IMR-90 (cell line): ENCODE results near the gene BRIP1. TPM values are rescaled to one million over a fixed set of nuclear protein-coding genes. Genes with fewer than 3 reads are reported as not detected.

Experiments used
- ATAC-seq: fragments of 200-7000 bp; cut with Tn5 transposase; 2 replicates; pipeline ENCODE4 v1.9.1; 2020; ENCODE audit warnings: low read depth, mild to moderate bottlenecking, moderate library complexity
- BruUV-seq: library from RNA; stranded (reverse); fragments of 400-500 nt; replicated peaks from 2 replicates; lab custom pipeline; 2021; lab: Mats Ljungman, UMichigan
- CTCF ChIA-PET: fragments of 300-600 bp; formaldehyde crosslinking; extraction: SDS; loops from one replicate; lab custom pipeline; 2021; ENCODE audit warnings: antibody characterized with exemption; lab: Yijun Ruan, JAX
- POLR2A ChIA-PET: fragments of 300-600 bp; sonication (Branson Sonifier 250); formaldehyde crosslinking; loops from one replicate; lab custom pipeline; 2022; ENCODE audit warnings: antibody characterized with exemption; ENCODE audit not compliant: unreplicated experiment; lab: Charles Lee
- DNase-seq: peaks from one replicate; pipeline ENCODE4 v3.0.0; 2013
- H2AFZ ChIP-seq: replicated peaks from 2 replicates; pipeline ENCODE3; 2013; ENCODE audit warnings: low read length, mild to moderate bottlenecking; ENCODE audit not compliant: poor library complexity
- H2AK5ac ChIP-seq: 2 replicates; pipeline ENCODE4 v1.6.1; 2013; ENCODE audit warnings: low read depth, low read length, inconsistent platforms
- H2AK9ac ChIP-seq: replicated peaks from 2 replicates; pipeline ENCODE3; 2013; ENCODE audit warnings: mild to moderate bottlenecking, low read depth, low read length, moderate library complexity; ENCODE audit not compliant: poor library complexity
- H2BK120ac ChIP-seq: 2 replicates; pipeline ENCODE4 v1.6.1; 2013; ENCODE audit warnings: low read depth, low read length, inconsistent platforms
- H2BK15ac ChIP-seq: 3 replicates; pipeline ENCODE4 v1.6.1; 2013; ENCODE audit warnings: low read depth, low read length, inconsistent platforms
- H2BK20ac ChIP-seq: 2 replicates; pipeline ENCODE4 v1.6.1; 2013; ENCODE audit warnings: low read depth, mild to moderate bottlenecking, inconsistent platforms, low read length, moderate library complexity
- H2BK5ac ChIP-seq: 2 replicates; pipeline ENCODE4 v1.6.1; 2013; ENCODE audit warnings: mild to moderate bottlenecking, low read depth, low read length, inconsistent platforms; ENCODE audit not compliant: poor library complexity, severe bottlenecking
- H3K14ac ChIP-seq: replicated peaks from 2 replicates; pipeline ENCODE4 v1.6.1; 2013; ENCODE audit warnings: low read depth, low read length, inconsistent platforms
- H3K18ac ChIP-seq: 2 replicates; pipeline ENCODE4 v1.6.1; 2013; ENCODE audit warnings: low read depth, low read length, control low read depth
- H3K23ac ChIP-seq: 2 replicates; pipeline ENCODE4 v1.6.1; 2013; ENCODE audit warnings: low read depth, low read length, inconsistent platforms
- H3K27ac ChIP-seq: 2 replicates; pipeline ENCODE4 v1.5.1; 2013; ENCODE audit warnings: mild to moderate bottlenecking, control low read depth, low read length; ENCODE audit not compliant: insufficient read depth
- H3K27me3 ChIP-seq: 2 replicates; pipeline ENCODE4 v1.6.1; 2013; ENCODE audit warnings: low read length; ENCODE audit not compliant: control insufficient read depth, insufficient read depth
- H3K36me3 ChIP-seq: 2 replicates; pipeline ENCODE4 v1.6.1; 2013; ENCODE audit warnings: low read length, mixed read lengths; ENCODE audit not compliant: control insufficient read depth, insufficient read depth
- H3K4ac ChIP-seq: 2 replicates; pipeline ENCODE4 v1.6.1; 2013; ENCODE audit warnings: low read depth, low read length, inconsistent platforms
- H3K4me1 ChIP-seq: 2 replicates; pipeline ENCODE4 v1.6.1; 2013; ENCODE audit warnings: low read length, mixed read lengths; ENCODE audit not compliant: control insufficient read depth, insufficient read depth
- H3K4me2 ChIP-seq: 2 replicates; pipeline ENCODE4 v1.6.1; 2013; ENCODE audit warnings: low read depth, mild to moderate bottlenecking, control low read depth, low read length, moderate library complexity
- H3K4me3 ChIP-seq: 2 replicates; pipeline ENCODE4 v1.5.1; 2013; ENCODE audit warnings: low read depth, mild to moderate bottlenecking, control low read depth, low read length, moderate library complexity; ENCODE audit not compliant: insufficient read depth
- H3K56ac ChIP-seq: 2 replicates; pipeline ENCODE4 v1.6.1; 2013; ENCODE audit warnings: low read length, inconsistent platforms; ENCODE audit not compliant: insufficient read depth; ENCODE audit errors: extremely low read depth
- H3K79me1 ChIP-seq, 2 experiments: 2 replicates each; pipeline ENCODE4 v1.6.1; 2013; ENCODE audit warnings: low read length in 2 of 2, inconsistent platforms in 1 of 2, low read depth in 1 of 2
- H3K9ac ChIP-seq: 2 replicates; pipeline ENCODE4 v1.6.1; 2013; ENCODE audit warnings: low read depth, low read length, control low read depth
- H3K9me1 ChIP-seq: 2 replicates; pipeline ENCODE4 v1.6.1; 2013; ENCODE audit warnings: low read length, inconsistent platforms; ENCODE audit not compliant: insufficient read depth
- H3K9me3 ChIP-seq: 2 replicates; pipeline ENCODE4 v1.6.1; 2013; ENCODE audit warnings: low read length; ENCODE audit not compliant: control insufficient read depth, insufficient read depth
- H4K20me1 ChIP-seq: 2 replicates; pipeline ENCODE4 v1.6.1; 2013; ENCODE audit warnings: low read length, inconsistent platforms; ENCODE audit not compliant: insufficient read depth
- H4K5ac ChIP-seq: 2 replicates; pipeline ENCODE4 v1.6.1; 2013; ENCODE audit warnings: mild to moderate bottlenecking, low read depth, low read length, control low read depth
- H4K8ac ChIP-seq, 2 experiments: 2 replicates each; pipeline ENCODE4 v1.6.1; 2013; ENCODE audit warnings: low read depth in 2 of 2, low read length in 2 of 2, control low read depth in 1 of 2, inconsistent platforms in 1 of 2
- H4K91ac ChIP-seq: 2 replicates; pipeline ENCODE4 v1.6.1; 2013; ENCODE audit warnings: low read depth, low read length, inconsistent platforms; ENCODE audit not compliant: insufficient read depth
- SMC3 ChIP-seq: fragments of 150-350 bp; IDR thresholded peaks from 2 replicates; pipeline ENCODE4 v1.6.1; 2016; ENCODE audit warnings: low read depth, mild to moderate bottlenecking, antibody characterized with exemption, low read length, moderate library complexity
- WGBS, 2 experiments: methylation state at CpG; one replicate each; pipeline versions ENCODE4 v1.1.5 to v1.1.7; 2013; ENCODE audit warnings: missing lambda C conversion rate in 2 of 2; ENCODE audit not compliant: insufficient read length in 1 of 2; ENCODE audit errors: extremely low coverage in 2 of 2; 5-methylcytosine and 5-hydroxymethylcytosine counted together
- dilution Hi-C: fragments of 300-500 bp; cut with HindIII; formaldehyde crosslinking; loops from one replicate; pipeline ENCODE4 v1.14.3; 2018; ENCODE audit warnings: low sequenced_read_pairs; ENCODE audit not compliant: unreplicated experiment
- in situ Hi-C: fragments of 300-500 bp; cut with MboI; formaldehyde crosslinking; loops from 3 replicates; pipeline ENCODE4 v1.14.3; 2019; ENCODE audit warnings: low sequenced_read_pairs, inconsistent platforms, mixed read lengths
- intact Hi-C: fragments of 100-400 bp; cut with micrococcal nuclease; formaldehyde crosslinking; loops from 2 replicates; pipeline ENCODE4 v1.10.0; 2022
- polyA plus RNA-seq, 3 experiments: library from polyadenylated mRNA; depleted of rRNA; stranded (reverse); fragments of >200 nt; gene quantifications; 2 replicates each; pipeline ENCODE4 v1.2.3, GENCODE V29; 2012; ENCODE audit warnings: low replicate concordance in 1 of 3
- total RNA-seq: library from RNA; depleted of rRNA; stranded (reverse); fragments of >200 nt; gene quantifications from 2 replicates; pipeline ENCODE4 v1.2.3, GENCODE V29; 2012

The BRIP1 gene
- total and polyA plus RNA-seq, 2 of the 4 experiments (the other 2 are of a cell fraction), result 6.1 to 19.7 TPM

- no peak overlapping the region for H3K14ac ChIP-seq
- H3K4ac ChIP-seq, result no peak overlapping the region
- no peaks in the 10 kb centered on the region for H3K9me1 ChIP-seq
- in situ Hi-C loops, result no loop called here
- H4K91ac ChIP-seq, result no peak overlapping the region
- no peaks in the 10 kb centered on the region for H3K79me1 ChIP-seq
- BruUV-seq, result no TSS peak
- no peak overlapping the region for H2AFZ ChIP-seq
- intact Hi-C loops, result no loop called here
- H3K9me3 ChIP-seq, result peaks cover 19% of the 10 kb centered on the region
- ChIA-PET POLR2A (no interaction called here), CTCF (no interaction called here)
- H3K27me3 ChIP-seq, result no peaks in the 10 kb centered on the region
- no peak overlapping the region for H4K8ac ChIP-seq
- H3K27ac ChIP-seq, result no peak overlapping the region
- ATAC-seq, result no peak
- no peak overlapping the region for H2AK9ac ChIP-seq
- H2BK120ac ChIP-seq, result no peak overlapping the region
- H3K36me3 ChIP-seq, result no peaks in the 10 kb centered on the region
- no peak overlapping the region for H2BK20ac ChIP-seq
- H3K4me2 ChIP-seq, result no peak overlapping the region
- no peak overlapping the region for H2BK5ac ChIP-seq
- DNase-seq, result no peak
- H3K18ac ChIP-seq, result no peak overlapping the region
- no CpG with 5 or more reads among the region's 1 CpG for WGBS, 2 experiments
- dilution Hi-C loops, result no loop called here
- no peak overlapping the region for H3K56ac ChIP-seq
- no peak overlapping the region for H2AK5ac ChIP-seq
- no peak overlapping the region for H4K5ac ChIP-seq
- no peak for TF ChIP-seq SMC3
- no peak overlapping the region for H3K9ac ChIP-seq
- H2BK15ac ChIP-seq, result no peak overlapping the region
- no peak overlapping the region for H3K23ac ChIP-seq
- H3K4me1 ChIP-seq, result no peaks in the 10 kb centered on the region
- no peaks in the 10 kb centered on the region for H4K20me1 ChIP-seq
- no peak overlapping the region for H3K4me3 ChIP-seq
Measured at GRCh38 chr17:61701334-61701733, 162.0 kb downstream of the BRIP1 start.
